SK-N-SH (cell line): ENCODE data around the gene ZNF442. TPM values are rescaled to one million over a fixed set of nuclear protein-coding genes. Genes with fewer than 3 reads are reported as not detected.

Source experiments
- CTCF ChIA-PET: fragments of 300-600, 350-600 bp; formaldehyde crosslinking; extraction: SDS; loops from one replicate; lab custom pipeline; 2021; lab: Yijun Ruan, JAX
- POLR2A ChIA-PET: fragments of 350-600 bp; sonication (Branson Sonifier 250); formaldehyde crosslinking; extraction: SDS; loops from one replicate; lab custom pipeline; 2020; ENCODE audit warnings: antibody characterized with exemption, inconsistent platforms; lab: Yijun Ruan, JAX
- DNase-seq: peaks from one replicate; pipeline ENCODE4 v3.0.0; 2012
- H2AFZ ChIP-seq: fragments of 200-600 bp; sonication (generic); 2 replicates; pipeline ENCODE4 v1.8.1; 2016; ENCODE audit warnings: antibody characterized with exemption, mild to moderate bottlenecking, low read depth
- H3F3A ChIP-seq: fragments of 200-600 bp; sonication (generic); replicated peaks from 2 replicates; pipeline ENCODE3; 2016; ENCODE audit warnings: antibody characterized with exemption, mild to moderate bottlenecking; ENCODE audit not compliant: insufficient read depth
- H3K27ac ChIP-seq, 2 experiments: fragments of 200-500 bp in 1 of 2; fragments of 200-600 bp in 1 of 2; sonication (Bioruptor generic) in 1 of 2; sonication (generic), shearing (Covaris generic) in 1 of 2; 2 replicates each; pipeline versions ENCODE4 v1.5.1 to v1.6.1; 2014 to 2016; ENCODE audit warnings: low read depth in 2 of 2, inconsistent platforms in 1 of 2, low read length in 1 of 2, mild to moderate bottlenecking in 1 of 2, mixed read lengths in 1 of 2
- H3K27me3 ChIP-seq: fragments of 200-600 bp; sonication (generic), shearing (Covaris generic); 2 replicates; pipeline ENCODE4 v1.6.1; 2016; ENCODE audit warnings: mixed run types; ENCODE audit not compliant: insufficient read depth
- H3K36me3 ChIP-seq, 2 experiments: fragments of 200-500 bp in 1 of 2; fragments of 200-600 bp in 1 of 2; sonication (Bioruptor generic) in 1 of 2; sonication (generic) in 1 of 2; replicated peaks in 1 of 2; 2 replicates each; pipeline versions ENCODE3 to v1.5.1; 2014 to 2016; ENCODE audit warnings: low read length in 1 of 2, mild to moderate bottlenecking in 1 of 2; ENCODE audit not compliant: insufficient read depth in 2 of 2, control insufficient read depth in 1 of 2
- H3K4me1 ChIP-seq, 2 experiments: fragments of 200-500 bp in 1 of 2; fragments of 200-600 bp in 1 of 2; sonication (Bioruptor generic) in 1 of 2; sonication (generic), shearing (Covaris generic) in 1 of 2; 2 replicates each; pipeline versions ENCODE4 v1.5.1 to v1.6.1; 2014 to 2016; ENCODE audit warnings: low read depth in 1 of 2, low read length in 1 of 2, mixed run types in 1 of 2; ENCODE audit not compliant: insufficient read depth in 2 of 2, control insufficient read depth in 1 of 2
- H3K4me2 ChIP-seq: fragments of 200-600 bp; sonication (generic), shearing (Covaris generic); 2 replicates; pipeline ENCODE4 v1.6.1; 2017; ENCODE audit warnings: mixed run types
- H3K4me3 ChIP-seq, 2 experiments: fragments of 200-500 bp in 1 of 2; fragments of 200-600 bp in 1 of 2; sonication (Bioruptor generic) in 1 of 2; sonication (generic), shearing (Covaris generic) in 1 of 2; 2 replicates each; pipeline versions ENCODE4 v1.5.1 to v1.8.1; 2014 to 2016; ENCODE audit warnings: low read depth in 2 of 2, inconsistent platforms in 1 of 2, low read length in 1 of 2, mild to moderate bottlenecking in 1 of 2, mixed read lengths in 1 of 2, moderate library complexity in 1 of 2
- H3K79me2 ChIP-seq: fragments of 200-600 bp; sonication (generic); 2 replicates; pipeline ENCODE4 v1.8.1; 2017; ENCODE audit warnings: mild to moderate bottlenecking; ENCODE audit not compliant: insufficient read depth
- H3K9ac ChIP-seq: fragments of 200-600 bp; sonication (generic); 2 replicates; pipeline ENCODE4 v1.6.1; 2017; ENCODE audit warnings: mixed run types
- H3K9me2 ChIP-seq: fragments of 200-600 bp; sonication (generic); 2 replicates; pipeline ENCODE4 v1.6.1; 2017; ENCODE audit warnings: mixed run types
- H3K9me3 ChIP-seq: fragments of 200-600 bp; sonication (generic); 2 replicates; pipeline ENCODE4 v1.6.1; 2017; ENCODE audit warnings: mixed run types, mild to moderate bottlenecking, moderate library complexity
- H4K20me1 ChIP-seq: fragments of 200-600 bp; sonication (generic); 2 replicates; pipeline ENCODE4 v1.6.1; 2017; ENCODE audit warnings: mild to moderate bottlenecking, mixed run types; ENCODE audit not compliant: insufficient read depth
- CHD2 ChIP-seq: fragments of 150-350 bp; IDR thresholded peaks from 2 replicates; pipeline ENCODE4 v1.6.1; 2018; ENCODE audit warnings: low read length; ENCODE audit not compliant: partially characterized antibody
- ELF1 ChIP-seq: IDR thresholded peaks from 2 replicates; pipeline ENCODE4 v1.4.0; 2012
- EP300 ChIP-seq, 2 experiments: IDR thresholded peaks; 2 replicates each; pipeline versions ENCODE4 v1.4.0 to v1.6.1; 2012; ENCODE audit warnings: borderline replicate concordance in 1 of 2, low read depth in 1 of 2, low read length in 1 of 2
- FOXM1 ChIP-seq: IDR thresholded peaks from 2 replicates; pipeline ENCODE4 v1.4.0; 2012; ENCODE audit warnings: low read depth, mild to moderate bottlenecking
- IRF3 ChIP-seq: fragments of 150-350 bp; IDR thresholded peaks from 2 replicates; pipeline ENCODE4 v1.6.1; 2016; ENCODE audit warnings: mild to moderate bottlenecking, low read depth, low read length
- MEF2A ChIP-seq: IDR thresholded peaks from 2 replicates; pipeline ENCODE4 v1.4.0; 2012; ENCODE audit warnings: low read depth, borderline replicate concordance
- NFIC ChIP-seq: IDR thresholded peaks from 2 replicates; pipeline ENCODE4 v1.4.0; 2012; ENCODE audit warnings: borderline replicate concordance
- NRF1 ChIP-seq: IDR thresholded peaks from 2 replicates; pipeline ENCODE4 v1.6.1; 2012; ENCODE audit warnings: low read depth, mild to moderate bottlenecking, low read length
- POLR2AphosphoS5 ChIP-seq: IDR thresholded peaks from 2 replicates; pipeline ENCODE4 v1.6.1; 2012; ENCODE audit warnings: low read depth, low read length
- RFX5 ChIP-seq: IDR thresholded peaks from 2 replicates; pipeline ENCODE4 v1.6.1; 2012; ENCODE audit warnings: mild to moderate bottlenecking, improper control_type of control experiment, low read length
- SIN3A ChIP-seq: IDR thresholded peaks from 2 replicates; pipeline ENCODE4 v1.6.1; 2012; ENCODE audit warnings: low read depth, mild to moderate bottlenecking, low read length, moderate library complexity, borderline replicate concordance
- TAF1 ChIP-seq: IDR thresholded peaks from 2 replicates; pipeline ENCODE4 v1.6.1; 2012; ENCODE audit warnings: low read depth, mild to moderate bottlenecking, low read length, moderate library complexity, borderline replicate concordance
- TCF12 ChIP-seq: IDR thresholded peaks from 2 replicates; pipeline ENCODE4 v1.4.0; 2012
- USF1 ChIP-seq: IDR thresholded peaks from 2 replicates; pipeline ENCODE4 v1.4.0; 2012; ENCODE audit warnings: low read depth, borderline replicate concordance
- USF2 ChIP-seq: fragments of 150-350 bp; IDR thresholded peaks from 2 replicates; pipeline ENCODE4 v1.6.1; 2017; ENCODE audit warnings: antibody characterized with exemption, low read length, low read depth, borderline replicate concordance
- WGBS: methylation state at CpG from one replicate; pipeline ENCODE4 v1.1.6; 2017; ENCODE audit warnings: low lambda C conversion rate; 5-methylcytosine and 5-hydroxymethylcytosine counted together
- polyA plus RNA-seq, 3 experiments: library from polyadenylated mRNA; depleted of rRNA; stranded (reverse); fragments of >200 nt; gene quantifications; 2 replicates each; pipeline ENCODE4 v1.2.3, GENCODE V29; 2012

The ZNF442 gene
- polyA plus RNA-seq, 1 of the 3 experiments (the other 2 are of a cell fraction), result 0.43 TPM

- Histone ChIP-seq H3K9me2 (no peaks in the 10 kb centered on the region), H3F3A (no peaks in the 10 kb centered on the region), H3K4me3 (no peak overlapping the region; a peak in 1 of 4 replicates), H3K36me3 (peaks cover 6 to 22% of the 10 kb centered on the region in 2 experiments), H4K20me1 (no peaks in the 10 kb centered on the region), H3K79me2 (no peaks in the 10 kb centered on the region), H3K9ac (no peak overlapping the region), H3K27ac (no peak overlapping the region), H3K4me2 (no peak overlapping the region), H3K4me1 (no peaks in the 10 kb centered on the region)
- 77% methylated on average over 8 of the region's 8 CpGs for WGBS
- no peak for DNase-seq
- TF ChIP-seq CHD2, result no peak
- no peak for TF ChIP-seq RFX5
- TF ChIP-seq TAF1, result no peak
- TF ChIP-seq SIN3A, result no peak
- no peak for TF ChIP-seq IRF3
- TF ChIP-seq NFIC, result no peak
- no peak for TF ChIP-seq ELF1
- TF ChIP-seq, all 33 proteins: peak for 0
- ChIA-PET POLR2A (no interaction called here), CTCF (no interaction called here)
- Histone ChIP-seq H3K27me3 (no peaks in the 10 kb centered on the region), H2AFZ (no peak overlapping the region), H3K9me3 (peaks cover 31% of the 10 kb centered on the region; the same call in 1 of the 2 replicates)
These were observed 15.1 kb downstream of the ZNF442 start for GRCh38 chr19:12350185-12350889.

- Histone ChIP-seq H3K9me3 (peaks cover 27% of the 10 kb centered on the region; the same call in 1 of the 2 replicates), H3K4me2 (no peak overlapping the region), H3K4me3 (no peak overlapping the region)
- POLR2A ChIA-PET, result no interaction called here
- WGBS, result 30% methylated on average over 2 of the region's 2 CpGs
- no peak for DNase-seq
- no peak for TF ChIP-seq NRF1
- no peak for TF ChIP-seq EP300 (IDR thresholded peaks at IDR 0.05; ENCODE audit: borderline replicate concordance in 1 of 2, low read depth in 1 of 2, low read length in 1 of 2)
- TF ChIP-seq POLR2AphosphoS5, result no peak
- no peak for TF ChIP-seq USF1
- TF ChIP-seq MEF2A, result no peak
- no peak for TF ChIP-seq USF2
- no peak for TF ChIP-seq ELF1
- TF ChIP-seq IRF3, result no peak
- TF ChIP-seq RFX5, result no peak
- TF ChIP-seq FOXM1, result no peak
- no peak for TF ChIP-seq TAF1
- TF ChIP-seq TCF12, result no peak
- TF ChIP-seq, all 33 proteins: peak for 0
- Histone ChIP-seq H3K79me2 (no peaks in the 10 kb centered on the region), H2AFZ (no peak overlapping the region), H3K36me3 (peaks cover 6 to 21% of the 10 kb centered on the region in 2 experiments), H3K27me3 (no peaks in the 10 kb centered on the region), H3K4me1 (no peaks in the 10 kb centered on the region), H4K20me1 (no peaks in the 10 kb centered on the region), H3K9me2 (no peaks in the 10 kb centered on the region), H3F3A (peaks cover 3% of the 10 kb centered on the region), H3K27ac (no peak overlapping the region), H3K9ac (no peak overlapping the region)
- CTCF ChIA-PET, result no interaction called here
These were observed 18.6 kb downstream of the ZNF442 start for GRCh38 chr19:12346896-12347295.
